ENCODE data around the gene HLA-B. TPM values are rescaled to one million over a fixed set of nuclear protein-coding genes. Genes with fewer than 3 reads are reported as not detected.

Gene HLA-B
- total RNA-seq, 1 donor from 2014 or later, result 3,667 TPM

GRCh38 chr6:31354864-31355582 is 2.0 kb downstream of the HLA-B start:
- H3K27me3 Mint-ChIP-seq, result no peaks in the 10 kb centered on the region
- peaks cover 74% of the 10 kb centered on the region for H3K4me1 Mint-ChIP-seq

GRCh38 chr6:31354158-31354863 is 2.7 kb downstream of the HLA-B start:
- ATAC-seq (ENCODE audit: low read depth), result no peak
- H3K27me3 Mint-ChIP-seq, result no peaks in the 10 kb centered on the region
- no peak for DNase-seq
- peak overlapping the region; percentile 100 for H3K27ac Mint-ChIP-seq
- H3K4me1 Mint-ChIP-seq, result peaks cover 77% of the 10 kb centered on the region
- H3K9me3 Mint-ChIP-seq, result no peaks in the 10 kb centered on the region
- peaks cover 52% of the 10 kb centered on the region for H3K36me3 Mint-ChIP-seq (ENCODE audit: low read depth)
- no peak for TF ChIP-seq CTCF (IDR thresholded peaks at IDR 0.05)
- CTCF ChIA-PET, result interaction anchor here (2.1 kb wide), 1 partner anchor 12 kb away, joined by 8 read pairs; no protein-coding TSS in a partner anchor
- H3K4me3 Mint-ChIP-seq, result peak overlapping the region; percentile 95
- intact Hi-C loops (cut with micrococcal nuclease), result no loop called here
- POLR2A ChIA-PET, result interaction anchor here (0.6 to 5.1 kb wide), 7 partner anchors 10 to 157 kb away, joined by 3 to 114 read pairs (median 29); partner anchors contain the start of gene HLA-C

More at GRCh38 chr6:31354864-31355582, 2.0 kb downstream of the HLA-B start:
- Mint-ChIP-seq H3K27ac (peak overlapping the region; percentile 100), H3K4me3 (peak overlapping the region; percentile 95), H3K36me3 (ENCODE audit: low read depth) (peaks cover 52% of the 10 kb centered on the region), H3K9me3 (no peaks in the 10 kb centered on the region)
- ATAC-seq (ENCODE audit: low read depth) (no peak), DNase-seq (no peak)
- ChIA-PET POLR2A (interaction anchor here (0.6 to 5.1 kb wide), 5 partner anchors 10 to 158 kb away, joined by 6 to 114 read pairs (median 36); partner anchors contain the start of gene HLA-C), CTCF (interaction anchor here (2.1 kb wide), 1 partner anchor 12 kb away, joined by 8 read pairs; no protein-coding TSS in a partner anchor)
- no peak for TF ChIP-seq CTCF (IDR thresholded peaks at IDR 0.05)
- intact Hi-C loops (cut with micrococcal nuclease), result loop anchor here (5.0 kb wide), 1 partner anchor 738 kb away; the partner anchor contains the start of genes MRPS18B and PPP1R10

GRCh38 chr6:31353384-31353945 is 3.5 kb downstream of the HLA-B start:
- intact Hi-C loops (cut with micrococcal nuclease), result no loop called here
- POLR2A ChIA-PET, result interaction anchor here (0.6 to 5.1 kb wide), 13 partner anchors 9 to 852 kb away, joined by 3 to 114 read pairs (median 4); partner anchors contain the start of gene HLA-C
- CTCF ChIA-PET, result interaction anchor here (2.1 kb wide), 1 partner anchor 13 kb away, joined by 8 read pairs; no protein-coding TSS in a partner anchor
- Mint-ChIP-seq H3K4me3 (peak overlapping the region; percentile 95), H3K27me3 (no peaks in the 10 kb centered on the region), H3K36me3 (ENCODE audit: low read depth) (peaks cover 52% of the 10 kb centered on the region), H3K4me1 (peaks cover 69% of the 10 kb centered on the region), H3K9me3 (no peaks in the 10 kb centered on the region), H3K27ac (peak overlapping the region; percentile 74)
- no peak for TF ChIP-seq CTCF (IDR thresholded peaks at IDR 0.05)
- no peak for ATAC-seq (ENCODE audit: low read depth)
- DNase-seq, result no peak

- intact Hi-C loops (cut with micrococcal nuclease), result no loop called here
- peak overlapping the region; percentile 95 for H3K4me3 Mint-ChIP-seq
- TF ChIP-seq CTCF (IDR thresholded peaks at IDR 0.05), result no peak
- CTCF ChIA-PET, result interaction anchor here (0.5 kb wide), 1 partner anchor 14 kb away, joined by 3 read pairs; no protein-coding TSS in a partner anchor
- peaks cover 52% of the 10 kb centered on the region for H3K36me3 Mint-ChIP-seq (ENCODE audit: low read depth)
- peaks cover 63% of the 10 kb centered on the region for H3K4me1 Mint-ChIP-seq
- H3K27ac Mint-ChIP-seq, result peak overlapping the region; percentile 74
- no peaks in the 10 kb centered on the region for H3K27me3 Mint-ChIP-seq
- ATAC-seq (ENCODE audit: low read depth), result no peak
- POLR2A ChIA-PET, result interaction anchor here (0.6 to 5.1 kb wide), 14 partner anchors 8 to 851 kb away, joined by 3 to 114 read pairs (median 6); partner anchors contain the start of gene HLA-C
- H3K9me3 Mint-ChIP-seq, result no peaks in the 10 kb centered on the region
- no peak for DNase-seq
Observed at GRCh38 chr6:31352683-31353383, 4.1 kb downstream of the HLA-B start.
